Hepatocyte (in vitro differentiated cells): ENCODE results near the gene THSD4.

Source experiments
- CTCF ChIP-seq: fragments of 200-600 bp; sonication (generic); IDR thresholded peaks from 2 replicates; pipeline ENCODE4 v1.5.1; 2016; ENCODE audit warnings: antibody characterized with exemption, mild to moderate bottlenecking; ENCODE audit not compliant: poor library complexity
- EZH2 ChIP-seq: fragments of 200-600 bp; sonication (generic); IDR thresholded peaks from 2 replicates; pipeline ENCODE4 v1.6.1; 2016; ENCODE audit warnings: antibody characterized with exemption, mild to moderate bottlenecking, borderline replicate concordance

DNA sequence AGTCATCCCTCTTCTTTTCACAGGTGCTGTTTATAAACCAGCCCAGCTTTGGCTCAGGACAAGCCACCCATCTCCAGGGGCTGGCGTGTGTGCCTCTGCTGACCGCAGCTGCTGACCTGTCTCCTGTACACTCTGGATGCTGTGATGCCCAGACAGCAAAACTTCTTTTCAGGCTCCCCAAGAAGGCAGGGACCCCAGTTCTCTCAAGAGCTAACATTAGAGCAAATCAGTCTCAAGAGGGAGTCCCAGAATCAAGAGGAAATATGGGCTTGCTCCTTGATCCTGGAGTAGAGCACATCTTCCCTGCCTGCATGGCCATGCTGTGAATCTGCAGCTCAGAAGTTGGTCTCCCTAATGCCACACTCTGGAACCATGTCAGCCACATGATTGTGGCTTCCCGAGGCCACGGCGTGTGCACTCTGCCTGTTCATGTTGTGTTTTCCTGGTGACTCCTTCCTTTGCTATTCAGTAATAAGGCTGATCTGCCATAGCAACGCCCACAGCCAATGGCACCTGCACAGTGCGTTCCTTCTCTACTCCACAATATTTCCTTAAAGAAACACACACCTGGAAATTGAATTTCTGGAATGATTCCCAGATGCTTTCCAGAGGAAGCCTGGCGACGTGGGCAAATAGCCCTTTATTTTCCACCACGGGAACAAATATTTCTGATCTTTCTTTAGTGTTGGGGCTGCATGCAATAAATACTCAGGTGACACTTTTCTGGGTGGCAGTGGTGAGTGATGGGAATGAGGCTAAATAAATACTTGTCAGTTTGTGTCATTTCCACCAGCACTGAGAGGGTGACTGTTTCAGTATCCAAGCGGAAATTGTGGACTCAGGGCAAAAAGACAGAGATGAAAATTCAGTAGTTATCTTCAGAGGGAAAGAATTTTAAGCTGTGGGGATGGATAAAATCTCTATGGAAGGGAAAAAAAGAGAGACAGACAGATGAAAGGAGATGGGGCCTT lies 21.9 kb upstream of the THSD4 start:
- TF ChIP-seq EZH2 (no peak), CTCF (no peak)
